Measurements from ENCODE around the gene GPM6B. TPM values are rescaled to one million over a fixed set of nuclear protein-coding genes. Genes with fewer than 3 reads are reported as not detected.

GPM6B gene
- not detected for total RNA-seq

DNA sequence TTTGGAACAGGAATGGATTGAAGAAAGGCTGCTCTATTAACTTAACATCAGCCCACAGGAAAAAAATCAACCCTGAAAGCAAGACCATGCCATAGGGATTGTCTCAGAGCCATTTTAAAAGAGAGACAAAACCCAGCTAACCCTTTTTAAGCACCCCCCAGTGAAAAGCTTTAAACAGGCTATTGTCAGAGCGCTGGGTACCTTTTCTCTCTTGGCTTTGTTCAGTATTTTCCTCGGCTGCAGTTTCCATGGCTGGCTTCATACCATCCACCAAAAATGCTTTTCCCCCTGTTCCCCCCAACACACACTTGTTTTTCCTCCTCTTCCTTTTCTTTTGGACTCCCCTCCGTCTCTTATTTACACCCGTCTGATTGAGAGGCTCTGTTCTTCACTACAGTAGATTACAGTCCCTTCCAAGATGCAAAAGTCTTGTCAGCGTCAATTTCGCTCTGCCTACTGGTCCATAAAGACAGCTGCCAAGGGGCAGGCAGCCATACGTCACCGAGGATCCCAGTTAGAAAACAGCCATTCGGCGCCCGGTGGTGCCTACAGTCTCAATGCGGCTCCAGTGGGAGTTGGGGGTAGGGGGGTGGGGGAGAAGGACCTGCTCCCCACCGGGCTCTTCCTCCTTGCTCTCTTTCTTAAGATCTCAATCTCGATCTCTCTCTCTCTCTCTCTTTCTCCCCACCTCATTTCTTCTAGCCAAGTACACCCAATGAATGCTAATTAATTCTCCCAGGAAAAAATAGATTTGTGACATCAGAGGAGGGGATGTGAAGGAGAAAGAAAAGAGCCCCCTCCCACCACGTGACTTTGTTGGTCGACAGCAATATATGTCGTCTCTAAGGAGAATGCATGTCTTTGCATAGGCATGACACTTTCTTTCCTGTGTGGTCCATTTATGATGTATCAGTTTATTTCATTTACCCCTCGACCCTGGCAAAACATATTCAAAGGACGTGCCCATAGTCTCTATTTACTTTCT is at the start of gene GPM6B:
TSS of gene GPM6B (minus strand) at position 451 of the 985 bp plus-strand sequence. CDS start at position 262, 189 bp downstream.
- Mint-ChIP-seq H3K9me3 (no peaks in the 10 kb centered on the region), H3K4me1 (no peaks in the 10 kb centered on the region), H3K27ac (no peak within 1 kb of the TSS), H3K36me3 (ENCODE audit: low read depth) (no peaks in the 10 kb centered on the region), H3K27me3 (peaks cover 24% of the 10 kb centered on the region), H3K4me3 (no peak within 1 kb of the TSS)
- ATAC-seq (replicated peaks): no peak

DNA sequence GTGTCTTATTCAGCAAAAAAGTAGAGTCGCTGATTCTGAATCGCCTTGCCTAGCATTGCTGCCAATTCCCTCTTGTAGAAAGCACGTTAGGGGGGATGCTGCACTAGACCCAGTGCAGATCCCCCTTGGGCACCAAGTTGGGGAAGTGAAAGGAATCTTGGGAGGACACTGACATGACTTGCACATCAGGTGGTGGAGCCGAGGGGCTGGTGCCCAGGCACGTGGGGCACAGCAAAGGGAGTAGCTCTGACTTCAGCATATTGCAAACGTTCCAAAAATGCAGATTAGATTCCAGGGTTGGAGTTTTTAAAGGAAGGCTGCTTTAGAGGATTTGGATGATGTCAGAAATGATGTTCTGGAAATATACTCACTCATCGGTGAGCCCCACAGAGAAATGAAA is 47.4 kb upstream of the GPM6B start:
- H3K9me3 Mint-ChIP-seq: no peaks in the 10 kb centered on the region
- no peaks in the 10 kb centered on the region for H3K4me1 Mint-ChIP-seq
- ATAC-seq (replicated peaks): no peak
- H3K4me3 Mint-ChIP-seq: no peak overlapping the region
- no peaks in the 10 kb centered on the region for H3K36me3 Mint-ChIP-seq (ENCODE audit: low read depth)
- no peak overlapping the region for H3K27ac Mint-ChIP-seq
- H3K27me3 Mint-ChIP-seq: peaks cover 6% of the 10 kb centered on the region

GRCh38 chrX:13863324-13863723 is 46.4 kb upstream of the GPM6B start:
- no peak for ATAC-seq (replicated peaks)
- Mint-ChIP-seq H3K4me1 (no peaks in the 10 kb centered on the region), H3K27me3 (peaks cover 10% of the 10 kb centered on the region), H3K36me3 (ENCODE audit: low read depth) (no peaks in the 10 kb centered on the region), H3K9me3 (no peaks in the 10 kb centered on the region), H3K27ac (no peak overlapping the region), H3K4me3 (no peak overlapping the region)

- no peak overlapping the region for H3K4me3 Mint-ChIP-seq
- H3K9me3 Mint-ChIP-seq: no peaks in the 10 kb centered on the region
- no peak overlapping the region for H3K27ac Mint-ChIP-seq
- no peaks in the 10 kb centered on the region for H3K36me3 Mint-ChIP-seq (ENCODE audit: low read depth)
- no peak for ATAC-seq (replicated peaks)
- peaks cover 8% of the 10 kb centered on the region for H3K27me3 Mint-ChIP-seq
- H3K4me1 Mint-ChIP-seq: no peaks in the 10 kb centered on the region
Observed at GRCh38 chrX:13859724-13860123, 42.8 kb upstream of the GPM6B start.

DNA sequence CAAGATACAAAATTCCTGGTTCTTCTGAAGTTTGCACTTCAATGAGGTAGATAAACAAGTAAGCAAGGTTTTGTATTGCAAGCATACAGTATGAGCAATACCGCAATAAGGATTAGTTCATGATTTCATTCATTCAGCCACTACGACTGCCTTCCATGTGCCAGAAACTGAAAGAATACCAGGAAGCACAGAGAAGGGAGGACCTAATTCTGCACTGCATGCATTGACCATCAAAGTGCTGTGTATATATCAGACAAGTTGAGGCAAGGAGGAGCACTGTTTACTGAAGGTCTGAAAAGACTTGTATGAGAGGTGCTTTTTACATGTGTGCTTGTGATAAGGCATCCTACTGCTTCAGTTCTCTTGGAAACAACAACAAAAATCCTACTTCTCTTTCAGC is 40.9 kb upstream of the GPM6B start:
- Mint-ChIP-seq H3K27me3 (peaks cover 8% of the 10 kb centered on the region), H3K9me3 (no peaks in the 10 kb centered on the region), H3K27ac (no peak overlapping the region), H3K36me3 (ENCODE audit: low read depth) (no peaks in the 10 kb centered on the region), H3K4me3 (no peak overlapping the region), H3K4me1 (no peaks in the 10 kb centered on the region)
- no peak for ATAC-seq (replicated peaks)

DNA sequence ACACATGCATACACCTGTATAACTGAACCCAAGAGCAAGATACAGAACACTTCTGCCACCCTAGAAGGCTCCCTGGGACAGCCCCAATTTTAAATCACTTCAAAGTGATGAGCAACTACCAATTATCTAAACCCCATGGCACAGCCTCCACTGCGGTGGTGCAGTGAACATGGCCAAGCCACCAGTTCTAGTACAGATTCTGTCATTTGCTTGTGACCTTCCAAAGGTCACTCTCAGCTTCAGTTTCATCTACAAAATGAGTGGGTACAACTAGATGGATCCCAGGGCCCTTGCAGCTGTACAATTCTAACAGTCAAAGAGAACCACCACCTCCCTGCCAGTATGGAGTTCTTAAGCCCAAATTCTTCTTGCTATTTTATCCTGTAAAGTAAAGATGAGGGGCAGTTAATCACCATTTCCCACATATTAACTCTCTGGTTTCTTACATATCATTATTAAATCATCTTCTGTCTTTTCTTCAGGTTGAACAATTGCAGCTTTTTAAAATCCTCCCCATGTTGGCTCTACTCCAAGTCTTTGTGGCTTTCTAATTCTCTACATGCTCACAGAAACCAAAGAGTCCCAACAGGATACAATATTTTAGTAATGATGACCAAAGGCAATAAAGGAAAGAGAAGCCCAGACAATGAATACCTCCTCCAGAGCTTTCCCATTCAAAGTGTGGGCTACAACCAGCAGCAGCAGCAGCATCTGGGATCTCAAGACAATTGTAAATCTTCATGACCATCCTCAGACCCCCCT is 39.0 kb upstream of the GPM6B start:
- Mint-ChIP-seq H3K9me3 (no peaks in the 10 kb centered on the region), H3K4me1 (no peaks in the 10 kb centered on the region), H3K27ac (no peak overlapping the region), H3K27me3 (peaks cover 8% of the 10 kb centered on the region), H3K36me3 (ENCODE audit: low read depth) (no peaks in the 10 kb centered on the region), H3K4me3 (no peak overlapping the region)
- ATAC-seq (replicated peaks): no peak

DNA sequence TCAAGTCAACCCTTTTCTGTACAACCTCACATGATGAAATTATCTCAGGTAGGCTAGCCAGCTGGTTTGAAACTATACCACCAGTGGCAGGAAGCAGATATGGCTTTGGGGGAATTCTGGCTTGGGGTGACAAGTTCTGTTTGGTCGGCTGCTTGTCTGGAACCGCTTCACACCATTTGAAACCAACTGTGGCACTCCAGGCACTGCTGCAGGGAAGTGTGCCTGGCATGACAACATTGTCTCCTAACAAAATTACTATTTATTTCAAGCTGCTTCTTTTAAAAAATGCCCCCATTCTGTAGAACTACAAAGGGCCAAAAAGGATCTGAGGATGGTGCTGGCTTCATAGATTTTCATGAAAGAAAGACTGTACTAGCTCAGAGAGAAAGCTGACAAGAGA is 37.1 kb upstream of the GPM6B start:
- Mint-ChIP-seq H3K27me3 (peaks cover 4% of the 10 kb centered on the region), H3K9me3 (no peaks in the 10 kb centered on the region), H3K4me3 (no peak overlapping the region), H3K27ac (no peak overlapping the region), H3K36me3 (ENCODE audit: low read depth) (no peaks in the 10 kb centered on the region), H3K4me1 (no peaks in the 10 kb centered on the region)
- no peak for ATAC-seq (replicated peaks)

GRCh38 chrX:13852001-13852695 is 35.3 kb upstream of the GPM6B start:
- H3K9me3 Mint-ChIP-seq: no peaks in the 10 kb centered on the region
- no peak overlapping the region for H3K27ac Mint-ChIP-seq
- H3K27me3 Mint-ChIP-seq: no peaks in the 10 kb centered on the region
- H3K4me3 Mint-ChIP-seq: no peak overlapping the region
- H3K4me1 Mint-ChIP-seq: no peaks in the 10 kb centered on the region
- no peak for ATAC-seq (replicated peaks)
- no peaks in the 10 kb centered on the region for H3K36me3 Mint-ChIP-seq (ENCODE audit: low read depth)

GRCh38 chrX:13845721-13846378 is 29.0 kb upstream of the GPM6B start:
- Mint-ChIP-seq H3K27me3 (no peaks in the 10 kb centered on the region), H3K4me3 (no peak overlapping the region), H3K9me3 (no peaks in the 10 kb centered on the region), H3K27ac (no peak overlapping the region), H3K4me1 (no peaks in the 10 kb centered on the region), H3K36me3 (ENCODE audit: low read depth) (no peaks in the 10 kb centered on the region)
- ATAC-seq (replicated peaks): no peak

DNA sequence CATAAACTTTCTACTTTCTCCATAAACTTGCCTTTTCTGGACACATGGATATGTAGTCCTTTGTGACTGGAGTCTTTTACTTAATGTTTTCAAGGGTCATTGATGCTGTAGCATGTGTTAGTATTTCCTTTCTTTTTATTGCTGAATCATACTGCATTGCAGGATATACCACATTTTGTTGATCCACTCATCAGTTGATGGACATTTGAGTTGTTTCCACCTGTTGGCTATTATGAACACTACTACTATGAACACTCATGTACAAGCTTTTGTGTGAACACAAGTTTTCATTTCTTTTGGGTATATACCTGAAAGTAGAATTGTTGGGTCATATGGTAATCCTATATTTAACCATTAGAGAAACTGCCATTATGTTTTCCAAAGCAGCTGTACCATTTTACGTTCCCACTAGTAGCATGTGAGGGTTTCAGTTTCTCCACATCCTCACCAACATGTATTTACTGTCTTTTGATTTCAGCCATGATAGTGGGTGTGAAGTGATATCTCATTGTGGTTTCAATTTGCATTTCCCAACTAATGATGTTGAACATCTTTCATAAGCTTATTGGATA is 26.3 kb upstream of the GPM6B start:
- Mint-ChIP-seq H3K36me3 (ENCODE audit: low read depth) (no peaks in the 10 kb centered on the region), H3K27me3 (no peaks in the 10 kb centered on the region), H3K9me3 (no peaks in the 10 kb centered on the region), H3K4me3 (no peak overlapping the region), H3K4me1 (no peaks in the 10 kb centered on the region), H3K27ac (no peak overlapping the region)
- ATAC-seq (replicated peaks): peak; percentile 26

DNA sequence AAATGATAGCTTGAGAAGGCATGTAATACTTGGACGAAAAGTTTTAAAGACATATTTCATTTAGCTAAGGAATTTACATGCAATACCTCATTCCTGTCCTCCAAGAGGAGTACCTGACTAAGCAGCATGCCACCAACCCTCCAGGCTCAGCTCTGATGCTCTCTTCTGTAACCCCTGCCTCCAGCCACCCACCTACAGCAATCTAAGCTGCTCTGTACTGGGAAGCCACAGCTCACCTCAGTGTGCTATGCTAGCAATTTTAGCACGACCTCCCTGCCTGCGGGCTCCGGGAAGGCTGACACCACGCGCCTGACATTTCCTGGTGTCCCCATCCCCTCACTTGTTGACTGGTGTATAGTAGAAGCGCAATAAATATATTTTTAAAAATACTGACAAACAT is 23.2 kb upstream of the GPM6B start:
- no peaks in the 10 kb centered on the region for H3K9me3 Mint-ChIP-seq
- H3K27ac Mint-ChIP-seq: no peak overlapping the region
- H3K4me1 Mint-ChIP-seq: no peaks in the 10 kb centered on the region
- no peak overlapping the region for H3K4me3 Mint-ChIP-seq
- H3K36me3 Mint-ChIP-seq (ENCODE audit: low read depth): no peaks in the 10 kb centered on the region
- ATAC-seq (replicated peaks): no peak
- no peaks in the 10 kb centered on the region for H3K27me3 Mint-ChIP-seq

DNA sequence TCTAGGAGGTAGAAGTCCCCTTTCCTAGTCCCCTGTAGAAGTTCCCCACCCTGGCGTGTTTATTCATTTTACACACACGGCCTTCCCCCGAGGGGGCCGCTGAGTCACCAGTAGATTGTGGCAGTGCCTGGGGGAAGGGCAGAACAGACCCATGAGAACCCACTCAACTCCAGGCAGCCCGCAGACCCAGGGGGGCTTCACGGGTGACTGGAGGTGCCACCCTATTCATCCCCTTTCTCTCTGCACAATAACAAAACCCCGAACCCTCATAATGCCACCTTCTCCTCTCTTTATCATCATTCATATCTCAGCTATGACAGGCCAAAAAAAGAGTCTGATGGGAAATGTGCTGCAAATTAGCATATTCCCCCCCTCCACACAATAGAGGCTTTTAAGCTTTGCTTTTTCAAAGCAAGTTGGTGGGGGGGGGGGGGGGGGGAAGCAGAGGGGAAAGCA is 20.4 kb upstream of the GPM6B start:
- Mint-ChIP-seq H3K27ac (no peak overlapping the region), H3K4me3 (no peak overlapping the region), H3K9me3 (no peaks in the 10 kb centered on the region), H3K27me3 (no peaks in the 10 kb centered on the region), H3K36me3 (ENCODE audit: low read depth) (no peaks in the 10 kb centered on the region), H3K4me1 (no peaks in the 10 kb centered on the region)
- ATAC-seq (replicated peaks): no peak

GRCh38 chrX:13836575-13836974 is 19.7 kb upstream of the GPM6B start:
- no peaks in the 10 kb centered on the region for H3K9me3 Mint-ChIP-seq
- no peak overlapping the region for H3K27ac Mint-ChIP-seq
- H3K4me3 Mint-ChIP-seq: no peak overlapping the region
- no peak for ATAC-seq (replicated peaks)
- no peaks in the 10 kb centered on the region for H3K27me3 Mint-ChIP-seq
- no peaks in the 10 kb centered on the region for H3K36me3 Mint-ChIP-seq (ENCODE audit: low read depth)
- no peaks in the 10 kb centered on the region for H3K4me1 Mint-ChIP-seq

- no peaks in the 10 kb centered on the region for H3K27me3 Mint-ChIP-seq
Observed at GRCh38 chrX:13835825-13836224, 18.9 kb upstream of the GPM6B start.

More at GRCh38 chrX:13835825-13836224, 18.9 kb upstream of the GPM6B start:
- Mint-ChIP-seq H3K4me1 (no peaks in the 10 kb centered on the region), H3K36me3 (ENCODE audit: low read depth) (no peaks in the 10 kb centered on the region), H3K27ac (no peak overlapping the region), H3K9me3 (no peaks in the 10 kb centered on the region), H3K4me3 (no peak overlapping the region)
- ATAC-seq (replicated peaks): no peak
